Limb (tissue), 2 donors: ENCODE data around the gene MAS1L.

Experiments
- DNase-seq, 2 donors: peaks; one replicate each; pipeline ENCODE4 v3.0.0-alpha.2; 2016; ENCODE audit errors: extremely low spot score in 2 of 2

Gene MAS1L, protein sequence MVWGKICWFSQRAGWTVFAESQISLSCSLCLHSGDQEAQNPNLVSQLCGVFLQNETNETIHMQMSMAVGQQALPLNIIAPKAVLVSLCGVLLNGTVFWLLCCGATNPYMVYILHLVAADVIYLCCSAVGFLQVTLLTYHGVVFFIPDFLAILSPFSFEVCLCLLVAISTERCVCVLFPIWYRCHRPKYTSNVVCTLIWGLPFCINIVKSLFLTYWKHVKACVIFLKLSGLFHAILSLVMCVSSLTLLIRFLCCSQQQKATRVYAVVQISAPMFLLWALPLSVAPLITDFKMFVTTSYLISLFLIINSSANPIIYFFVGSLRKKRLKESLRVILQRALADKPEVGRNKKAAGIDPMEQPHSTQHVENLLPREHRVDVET

DNA sequence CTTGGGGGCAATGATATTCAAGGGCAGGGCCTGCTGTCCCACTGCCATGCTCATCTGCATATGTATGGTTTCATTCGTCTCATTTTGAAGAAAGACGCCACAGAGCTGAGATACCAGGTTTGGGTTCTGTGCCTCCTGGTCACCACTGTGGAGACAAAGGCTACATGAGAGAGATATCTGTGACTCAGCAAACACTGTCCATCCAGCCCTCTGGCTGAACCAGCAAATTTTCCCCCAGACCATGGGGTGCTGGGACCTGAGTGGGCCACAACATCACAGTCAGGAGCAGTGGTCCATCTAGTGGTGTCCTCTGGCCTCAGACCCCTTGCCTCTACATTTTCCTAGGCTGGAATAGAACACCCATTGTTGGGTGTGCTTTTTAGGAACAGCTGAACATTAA lies at the start of gene MAS1L:
Gene MAS1L (minus strand): TSS at position 297 of the 400 bp plus-strand sequence. CDS start 54 bp downstream, at position 243.
- no peak for DNase-seq

DNA sequence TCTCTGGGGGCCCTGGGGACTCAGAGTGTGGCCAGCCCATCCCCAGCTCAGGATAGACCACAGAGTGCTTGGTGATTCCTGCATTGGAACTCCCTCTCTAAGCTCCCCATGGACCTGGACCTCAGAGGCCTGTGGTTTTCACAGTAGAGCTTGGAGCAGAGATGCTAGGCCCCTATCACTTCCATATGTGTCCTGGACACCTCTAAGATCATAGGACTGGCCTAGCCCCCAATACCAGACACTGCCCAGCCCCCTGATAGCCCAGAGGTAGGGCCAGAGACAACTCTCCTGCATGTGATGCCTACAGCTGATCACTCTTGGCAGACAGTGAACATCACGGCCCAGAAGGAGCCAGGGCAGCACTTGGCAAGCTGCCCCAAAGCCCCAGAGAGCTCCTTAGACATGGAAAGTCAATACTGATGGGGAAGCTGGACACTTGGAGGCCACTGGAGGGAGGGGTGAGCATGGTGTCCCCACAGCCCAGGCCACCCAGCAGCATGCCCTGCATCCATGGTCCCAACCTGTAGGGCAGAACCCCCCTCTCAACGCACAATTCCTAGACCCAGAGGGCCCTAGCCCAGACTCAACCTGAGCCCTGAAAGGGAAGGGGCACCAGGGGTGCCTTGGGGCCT lies 44.7 kb upstream of the MAS1L start:
- DNase-seq = no peak

DNA sequence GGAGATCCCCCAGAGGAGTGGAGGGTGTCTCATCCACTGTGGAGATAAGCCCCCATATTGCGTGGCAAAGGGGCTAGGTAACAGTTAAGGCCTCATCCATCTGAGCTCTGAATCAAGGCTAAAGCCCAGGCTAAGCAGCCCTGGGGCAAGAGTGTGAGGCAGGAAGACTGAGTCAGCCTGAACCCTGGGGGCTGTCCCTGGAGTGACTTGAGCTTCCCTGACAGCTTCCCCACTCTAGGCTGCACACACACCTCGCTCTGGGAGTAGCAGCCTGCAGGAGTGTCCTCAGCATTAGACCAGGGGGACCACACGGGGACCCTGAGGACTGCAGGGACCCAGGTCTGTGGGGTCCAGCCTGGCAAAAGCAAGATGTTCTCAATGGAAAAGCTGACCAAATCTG lies 43.9 kb upstream of the MAS1L start:
- no peak for DNase-seq

GRCh38 chr6:29530671-29531310 lies 43.0 kb upstream of the MAS1L start:
- DNase-seq = no peak

GRCh38 chr6:29529956-29530355 lies 42.2 kb upstream of the MAS1L start:
- DNase-seq = no peak

DNA sequence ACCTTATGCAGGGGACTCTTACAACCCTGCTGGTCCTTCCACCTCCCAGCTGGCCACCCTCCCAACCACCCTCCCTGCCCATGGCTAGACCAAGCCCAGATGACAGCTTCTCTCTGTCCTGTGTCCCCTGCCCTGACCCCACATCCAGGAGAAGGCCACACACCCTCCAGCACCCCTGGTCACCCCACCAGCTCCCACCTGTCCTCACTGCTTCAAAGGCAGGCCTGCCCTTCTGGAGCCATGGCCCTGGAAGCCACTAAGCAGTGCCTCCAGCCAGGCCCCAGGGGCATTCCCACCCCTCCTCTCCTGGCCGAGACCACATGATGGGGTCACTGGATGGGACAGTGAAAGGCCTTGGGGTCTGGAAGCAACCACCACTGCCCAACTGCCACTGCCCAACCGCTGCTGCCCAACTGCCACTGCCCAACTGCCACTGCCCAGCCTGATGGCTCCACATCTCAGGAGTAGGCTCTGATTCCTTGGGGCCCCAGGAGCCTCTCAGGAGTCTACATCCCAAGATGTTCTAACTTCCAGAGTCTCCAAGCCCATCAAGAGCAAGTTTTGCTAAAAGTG lies 41.3 kb upstream of the MAS1L start:
- DNase-seq = no peak

- DNase-seq = no peak
Observed at GRCh38 chr6:29528300-29528931, 40.7 kb upstream of the MAS1L start.

- no peak for DNase-seq
Observed at GRCh38 chr6:29527564-29527963, 39.8 kb upstream of the MAS1L start.

- DNase-seq = no peak
Observed at GRCh38 chr6:29527126-29527525, 39.4 kb upstream of the MAS1L start.

GRCh38 chr6:29525311-29525639 lies 37.5 kb upstream of the MAS1L start:
- DNase-seq = no peak

DNA sequence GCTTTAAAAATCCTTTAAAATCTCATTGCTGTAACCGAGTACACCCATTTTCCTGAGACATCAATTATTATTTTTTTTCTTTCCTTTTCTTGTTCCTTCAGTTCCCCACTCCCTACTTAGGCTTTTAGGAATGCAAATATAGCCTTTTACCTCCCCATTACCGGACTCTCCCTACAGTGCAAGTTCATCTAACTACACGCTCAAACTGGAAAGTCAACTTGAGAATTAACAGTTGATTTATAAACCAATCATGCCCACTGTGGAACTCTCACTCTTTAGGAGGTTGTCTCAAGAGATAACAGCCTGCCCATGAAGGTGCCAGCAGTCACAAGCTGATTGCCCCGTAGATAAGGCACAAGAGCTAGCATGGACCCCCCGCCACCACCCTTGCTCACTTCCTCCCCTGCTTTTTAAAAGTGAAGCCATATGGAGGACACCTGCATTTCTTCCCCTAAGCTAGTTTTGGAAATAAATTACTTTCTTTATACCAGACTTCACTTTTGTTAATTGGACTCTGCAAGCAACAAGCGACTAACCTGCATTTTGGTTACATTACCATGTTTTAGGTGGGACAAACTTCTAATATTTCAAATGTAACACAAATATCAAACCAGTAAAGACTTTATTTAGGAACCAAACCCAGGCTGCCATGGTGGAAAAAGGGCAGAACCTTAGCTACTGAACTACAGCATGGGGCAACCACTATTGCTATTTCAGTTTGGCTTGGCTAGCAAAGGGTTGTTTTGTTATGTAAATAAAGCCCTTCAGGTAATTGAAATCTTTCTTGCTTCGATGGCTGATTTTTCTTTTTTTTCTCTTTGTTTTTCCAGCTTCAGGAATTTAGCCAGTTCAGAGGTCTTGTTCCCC lies 36.9 kb upstream of the MAS1L start:
- no peak for DNase-seq

GRCh38 chr6:29524044-29524443 lies 36.3 kb upstream of the MAS1L start:
- DNase-seq = no peak

GRCh38 chr6:29522227-29522626 lies 34.5 kb upstream of the MAS1L start:
- DNase-seq = no peak

- no peak for DNase-seq
Observed at GRCh38 chr6:29521006-29521680, 33.4 kb upstream of the MAS1L start.

GRCh38 chr6:29520232-29520631 lies 32.5 kb upstream of the MAS1L start:
- no peak for DNase-seq

DNA sequence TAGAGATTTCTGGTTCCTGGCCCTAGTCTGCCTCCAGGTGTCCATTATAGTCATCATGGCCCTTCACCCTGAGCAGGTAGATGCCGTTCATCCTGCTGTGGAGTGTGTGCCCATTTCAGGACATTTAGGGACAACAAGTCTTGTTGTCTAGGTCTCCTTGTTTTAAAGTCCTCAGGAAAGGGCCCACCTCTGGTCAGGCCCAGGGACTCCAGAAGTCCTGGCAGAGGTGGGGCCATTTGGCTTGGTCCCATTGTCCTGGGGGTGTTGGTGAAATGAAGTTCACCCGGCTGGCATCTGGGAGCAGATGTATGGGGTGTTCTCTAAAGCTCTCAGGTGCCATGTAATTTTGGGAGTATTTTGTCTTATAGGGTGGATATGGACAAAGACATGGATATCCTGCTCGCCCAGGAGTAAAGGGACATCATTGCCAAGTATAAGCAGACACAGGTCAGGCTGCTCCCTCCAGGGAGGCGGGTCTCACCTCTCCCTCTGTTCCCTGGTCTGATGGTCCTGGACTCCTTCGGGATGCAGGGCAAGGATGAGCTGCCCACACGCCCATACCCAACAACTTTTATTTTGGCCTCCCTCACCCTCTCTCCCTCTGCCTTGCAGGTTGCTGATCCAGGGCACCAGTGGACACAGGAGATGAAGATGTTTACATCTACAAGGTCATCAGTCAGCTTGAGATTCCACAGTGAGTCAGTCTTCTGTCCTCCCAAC lies 31.7 kb upstream of the MAS1L start:
- no peak for DNase-seq

GRCh38 chr6:29517728-29518440 lies 30.1 kb upstream of the MAS1L start:
- DNase-seq = no peak

DNA sequence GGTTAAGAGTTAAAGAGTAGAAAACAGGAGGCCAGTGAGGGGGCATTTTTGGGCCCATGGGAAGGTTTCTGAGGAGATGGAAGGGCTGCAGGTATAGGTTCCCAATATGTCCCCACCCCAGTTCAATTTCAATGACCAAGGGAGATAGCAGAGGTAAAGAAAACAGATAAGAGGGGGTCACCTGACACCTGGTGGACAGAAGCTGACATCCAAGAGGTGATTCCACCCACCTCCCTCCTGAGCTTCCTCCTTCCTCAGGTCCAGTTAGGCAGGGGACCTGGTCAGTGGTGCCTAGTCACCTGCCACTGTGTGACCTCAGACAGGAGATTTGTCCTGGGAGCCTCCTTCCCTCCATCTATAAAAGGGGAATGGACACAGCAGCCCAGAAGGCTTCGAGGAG lies 29.5 kb upstream of the MAS1L start:
- no peak for DNase-seq

DNA sequence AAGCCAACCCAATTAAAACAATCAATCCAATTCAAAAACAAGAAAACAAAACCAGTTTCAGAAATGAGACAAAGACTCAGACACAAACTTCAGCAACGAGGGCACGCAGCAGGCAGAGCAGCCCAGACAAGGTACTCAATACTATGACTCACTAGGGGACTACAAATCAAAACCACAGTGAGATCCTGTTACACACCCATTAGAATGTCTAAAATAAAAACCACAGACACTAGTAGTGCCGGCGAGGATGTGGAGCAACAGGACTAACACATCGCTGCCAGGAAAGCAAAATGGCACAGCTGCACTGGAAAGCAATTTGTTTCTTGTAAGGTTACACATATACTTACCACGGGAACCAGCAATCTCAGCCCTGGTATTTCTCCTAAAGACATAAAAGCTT lies 28.4 kb upstream of the MAS1L start:
- DNase-seq = no peak
